OCI-LY3 (cell line): ENCODE data around the gene PIK3CD.
"Not testable (repeated sequence)": the region's sequence is repeated elsewhere in the genome, so short reads cannot be mapped to it uniquely, and the experiment has no call there.

Experiments used
- EZH2phosphoT487 ChIP-seq: fragments of 200-600 bp; shearing (Covaris generic); IDR thresholded peaks from 2 replicates; pipeline ENCODE4 v1.6.1; 2018; ENCODE audit warnings: antibody characterized with exemption, mixed run types, low read depth
- TF ChIP-seq, protein P1 (sequence below): fragments of 200-600, 300-600 bp; sonication (generic); IDR thresholded peaks from 2 replicates; pipeline ENCODE4 v1.5.1; 2014; ENCODE audit warnings: antibody characterized with exemption, low read length, low read depth

GRCh38 chr1:9676128-9676527 lies 24.6 kb downstream of the PIK3CD start:
- TF ChIP-seq, protein P1, sequence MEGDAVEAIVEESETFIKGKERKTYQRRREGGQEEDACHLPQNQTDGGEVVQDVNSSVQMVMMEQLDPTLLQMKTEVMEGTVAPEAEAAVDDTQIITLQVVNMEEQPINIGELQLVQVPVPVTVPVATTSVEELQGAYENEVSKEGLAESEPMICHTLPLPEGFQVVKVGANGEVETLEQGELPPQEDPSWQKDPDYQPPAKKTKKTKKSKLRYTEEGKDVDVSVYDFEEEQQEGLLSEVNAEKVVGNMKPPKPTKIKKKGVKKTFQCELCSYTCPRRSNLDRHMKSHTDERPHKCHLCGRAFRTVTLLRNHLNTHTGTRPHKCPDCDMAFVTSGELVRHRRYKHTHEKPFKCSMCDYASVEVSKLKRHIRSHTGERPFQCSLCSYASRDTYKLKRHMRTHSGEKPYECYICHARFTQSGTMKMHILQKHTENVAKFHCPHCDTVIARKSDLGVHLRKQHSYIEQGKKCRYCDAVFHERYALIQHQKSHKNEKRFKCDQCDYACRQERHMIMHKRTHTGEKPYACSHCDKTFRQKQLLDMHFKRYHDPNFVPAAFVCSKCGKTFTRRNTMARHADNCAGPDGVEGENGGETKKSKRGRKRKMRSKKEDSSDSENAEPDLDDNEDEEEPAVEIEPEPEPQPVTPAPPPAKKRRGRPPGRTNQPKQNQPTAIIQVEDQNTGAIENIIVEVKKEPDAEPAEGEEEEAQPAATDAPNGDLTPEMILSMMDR = not testable (repeated sequence)
- not testable (repeated sequence) for TF ChIP-seq EZH2phosphoT487
